GM20431 (cell line): ENCODE measurements around the gene NOL4L.

Source experiments
- in situ Hi-C: fragments of 300-500 bp; cut with MseI, MboI; formaldehyde crosslinking; loops from one replicate; pipeline ENCODE4 v1.15.0; 2020; ENCODE audit warnings: low sequenced_read_pairs; ENCODE audit not compliant: unreplicated experiment

The NOL4L gene

GRCh38 chr20:32564921-32565734 lies 20.0 kb downstream of the NOL4L start:
- in situ Hi-C loops: no loop called here

- in situ Hi-C loops: no loop called here
Measured at GRCh38 chr20:32564440-32564839, 20.7 kb downstream of the NOL4L start.

- in situ Hi-C loops: no loop called here
Measured at GRCh38 chr20:32563311-32564272, 21.5 kb downstream of the NOL4L start.

GRCh38 chr20:32562495-32562911 lies 22.6 kb downstream of the NOL4L start:
- in situ Hi-C loops: no loop called here

GRCh38 chr20:32560989-32561830 lies 23.9 kb downstream of the NOL4L start:
- in situ Hi-C loops: no loop called here

GRCh38 chr20:32560482-32560988 lies 24.6 kb downstream of the NOL4L start:
- in situ Hi-C loops: no loop called here

GRCh38 chr20:32559753-32560380 lies 25.3 kb downstream of the NOL4L start:
- in situ Hi-C loops: no loop called here

- in situ Hi-C loops: no loop called here
Measured at GRCh38 chr20:32559205-32559752, 25.9 kb downstream of the NOL4L start.

- in situ Hi-C loops: no loop called here
Measured at GRCh38 chr20:32558526-32558925, 26.6 kb downstream of the NOL4L start.

- in situ Hi-C loops: no loop called here
Measured at GRCh38 chr20:32557319-32557718, 27.8 kb downstream of the NOL4L start.

GRCh38 chr20:32556312-32557184 lies 28.6 kb downstream of the NOL4L start:
- in situ Hi-C loops: no loop called here

GRCh38 chr20:32555584-32555983 lies 29.5 kb downstream of the NOL4L start:
- in situ Hi-C loops: no loop called here

- in situ Hi-C loops: no loop called here
Measured at GRCh38 chr20:32554965-32555289, 30.2 kb downstream of the NOL4L start.

- in situ Hi-C loops: no loop called here
Measured at GRCh38 chr20:32553618-32554017, 31.5 kb downstream of the NOL4L start.

GRCh38 chr20:32551693-32552092 lies 33.4 kb downstream of the NOL4L start:
- in situ Hi-C loops: no loop called here

GRCh38 chr20:32549842-32550241 lies 35.3 kb downstream of the NOL4L start:
- in situ Hi-C loops: loop anchor here (25.0 kb wide), 1 partner anchor 212 kb away; the partner anchor contains the start of gene DNMT3B

GRCh38 chr20:32547753-32548034 lies 37.4 kb downstream of the NOL4L start:
- in situ Hi-C loops: loop anchor here (25.0 kb wide), 1 partner anchor 215 kb away; the partner anchor contains the start of gene DNMT3B
